GM19351 (cell line): ENCODE data around the gene ZFR.
"Not testable (repeated sequence)": the region's sequence is repeated elsewhere in the genome, so short reads cannot be mapped to it uniquely, and the experiment has no call there.

Source experiments
- ATAC-seq: cut with Tn5 transposase; IDR thresholded peaks from one replicate; pipeline ENCODE4 v1.9.1; 2021; ENCODE audit warnings: mild to moderate bottlenecking, moderate library complexity; ENCODE audit not compliant: unreplicated experiment

ZFR gene

DNA sequence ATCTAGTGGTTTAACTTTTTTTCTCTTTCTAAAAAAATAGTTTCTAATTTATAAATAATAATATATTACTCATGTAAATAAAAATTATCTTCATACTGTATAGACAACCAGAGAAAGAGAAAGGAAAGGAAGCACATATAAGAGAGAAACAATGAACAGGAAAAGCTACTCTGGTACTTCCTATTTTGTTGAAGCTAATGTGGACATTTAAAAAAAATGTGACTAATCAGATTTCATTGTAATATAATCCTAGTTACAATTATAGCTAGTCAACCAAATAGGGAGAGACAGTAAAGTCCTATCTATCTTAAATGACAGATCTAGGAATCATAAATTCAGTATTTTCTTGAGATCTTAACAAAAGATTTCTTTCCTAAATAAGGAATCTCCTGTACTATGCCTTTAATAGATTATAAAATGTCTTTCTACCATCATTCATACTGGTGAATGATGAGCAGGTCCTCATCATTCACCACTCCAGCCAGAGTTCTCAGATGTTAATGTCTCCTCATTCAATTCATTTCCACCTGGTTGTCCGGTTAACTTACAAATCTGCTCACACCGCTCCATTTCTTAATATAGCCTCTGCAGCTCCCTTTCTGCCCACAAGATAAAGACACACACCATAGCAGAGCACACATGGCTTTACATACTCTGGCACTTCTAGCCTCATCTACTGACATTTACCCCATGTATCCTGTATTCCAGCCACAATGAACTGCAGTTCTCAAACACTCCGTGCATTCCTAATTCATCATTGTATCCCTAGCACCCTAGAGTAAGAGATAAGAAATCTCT, 30.9 kb downstream of the ZFR start:
- ATAC-seq, result no peak

DNA sequence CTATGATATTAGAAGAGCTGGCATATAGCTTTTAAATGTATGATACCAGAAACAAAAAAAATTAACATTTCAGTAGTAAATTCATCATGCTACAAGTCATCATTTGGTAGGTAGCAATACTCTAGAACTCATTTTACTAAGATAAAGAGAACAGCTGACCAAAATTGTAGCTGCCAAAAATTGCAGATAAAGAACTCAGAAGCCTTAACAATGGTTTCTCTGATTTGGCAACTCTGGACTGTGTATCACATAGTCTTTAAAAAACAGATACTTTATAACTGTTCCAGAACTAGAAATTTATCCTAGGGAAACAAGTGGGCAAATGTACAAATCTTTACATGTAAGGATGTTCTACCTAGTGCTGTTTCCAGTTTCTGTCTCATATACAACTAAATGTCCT, 33.9 kb downstream of the ZFR start:
- no peak for ATAC-seq

DNA sequence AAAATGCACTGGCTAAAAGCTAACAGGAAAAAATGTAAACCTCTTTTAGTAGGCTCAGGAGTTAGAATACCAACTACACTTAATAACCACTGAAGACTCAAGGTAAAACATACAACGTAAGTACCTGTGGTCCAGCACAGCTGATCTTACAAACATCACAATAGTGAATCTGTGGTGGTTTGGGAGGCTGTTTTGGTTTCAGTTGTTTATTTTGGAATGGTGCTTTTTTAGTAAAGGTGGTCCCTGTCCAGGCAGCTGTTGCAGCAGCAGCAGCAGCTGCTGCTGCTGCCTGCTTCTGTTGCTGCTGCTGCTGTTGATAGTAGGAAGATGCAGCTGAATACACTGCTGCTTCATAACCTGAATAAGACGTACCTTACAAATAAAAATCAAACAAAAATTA, 37.9 kb downstream of the ZFR start:
- ATAC-seq, result peak; percentile 59

DNA sequence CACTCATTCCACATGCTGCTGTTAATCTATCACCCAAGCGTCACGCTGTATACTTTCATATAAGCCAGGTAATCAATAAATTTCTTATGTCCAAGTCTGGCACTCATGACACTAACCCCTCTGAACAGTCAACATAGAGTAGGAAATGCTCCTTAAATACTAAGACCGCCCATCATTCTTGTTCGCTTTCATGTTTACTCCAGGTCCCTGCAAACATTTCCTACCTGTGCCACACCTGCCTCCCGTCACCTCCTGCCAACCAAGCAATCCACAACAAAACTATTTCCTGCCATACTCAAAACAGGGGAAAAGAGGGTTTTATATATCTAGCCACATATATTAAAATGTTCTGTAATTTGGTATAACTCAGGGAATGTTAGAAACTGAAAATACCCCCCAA, 39.0 kb downstream of the ZFR start:
- no peak for ATAC-seq

DNA sequence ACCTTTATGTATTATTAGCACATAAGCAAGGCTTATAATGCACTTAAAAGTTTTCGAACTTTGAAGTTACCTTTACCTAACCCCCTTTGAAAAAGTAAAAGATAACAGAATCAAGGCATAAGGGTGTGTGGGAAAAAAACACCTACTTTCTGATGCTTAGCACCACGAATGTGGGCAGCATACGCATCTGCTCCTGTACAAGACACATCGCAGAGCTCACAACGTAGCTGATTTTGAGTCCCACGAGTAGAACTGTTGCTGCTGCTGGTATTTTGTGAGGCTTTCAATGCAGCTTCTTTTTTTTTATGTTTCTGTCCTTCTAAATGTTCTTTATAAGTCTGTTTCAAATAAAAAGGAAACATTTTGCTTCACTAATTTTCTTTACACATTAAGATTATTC, 40.8 kb downstream of the ZFR start:
- ATAC-seq, result no peak

DNA sequence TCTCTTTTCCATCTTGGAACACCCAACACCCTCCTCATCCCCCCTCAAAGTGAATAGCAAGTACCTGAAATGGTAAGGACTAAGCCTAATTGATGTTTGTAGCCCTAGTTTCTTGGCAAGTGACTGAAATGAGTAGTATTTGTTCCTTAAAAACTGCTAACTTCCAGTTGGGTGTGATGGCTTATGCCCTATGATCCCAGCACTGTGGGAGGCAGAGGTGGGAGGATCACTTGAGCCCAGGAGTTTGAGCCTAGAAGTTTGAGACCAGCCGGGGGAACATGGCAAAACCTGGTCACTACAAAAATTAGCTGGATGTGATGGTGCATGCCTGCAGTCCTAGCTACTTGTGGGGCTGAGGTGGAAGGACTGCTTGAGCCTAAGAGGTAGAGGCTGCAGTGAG, 44.1 kb downstream of the ZFR start:
- ATAC-seq, result no peak

DNA sequence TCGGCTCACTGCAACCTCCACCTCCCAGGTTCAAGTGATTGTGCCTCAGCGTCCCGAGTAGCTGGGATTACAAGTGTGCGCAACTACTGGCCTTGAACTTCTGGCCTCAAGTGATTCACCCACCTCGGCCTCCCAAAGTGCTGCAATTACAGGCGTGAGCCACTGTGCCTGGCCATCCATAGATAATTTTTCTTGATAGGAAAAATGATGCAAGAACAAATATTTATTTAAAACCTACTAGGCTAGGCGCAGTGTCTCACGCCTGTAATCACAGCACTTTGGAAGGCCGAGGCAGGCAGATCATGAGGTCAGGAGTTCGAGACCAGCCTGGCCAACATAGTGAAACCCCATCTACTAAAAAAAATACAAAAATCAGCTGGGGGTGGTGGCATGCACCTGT, 45.8 kb downstream of the ZFR start:
- ATAC-seq, result not testable (repeated sequence)

DNA sequence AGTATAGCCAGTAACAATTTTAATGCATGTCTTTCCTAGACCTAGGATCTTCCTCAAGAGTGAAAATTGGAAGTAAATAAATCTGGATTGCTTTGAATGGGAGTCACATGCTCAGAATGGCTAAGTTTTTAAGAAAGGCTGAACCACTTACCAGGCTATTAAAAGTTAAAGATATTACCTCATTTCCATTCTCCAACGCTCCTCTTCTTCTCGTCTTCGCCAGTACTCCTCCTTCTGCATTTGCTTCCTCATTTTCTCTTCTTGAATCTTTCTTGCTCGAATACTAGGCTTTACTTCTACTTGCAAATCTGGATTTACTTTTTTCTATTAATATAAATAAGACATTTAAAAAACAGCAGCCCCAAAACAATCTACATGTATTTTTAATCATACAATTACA, 49.6 kb downstream of the ZFR start:
- ATAC-seq, result no peak

DNA sequence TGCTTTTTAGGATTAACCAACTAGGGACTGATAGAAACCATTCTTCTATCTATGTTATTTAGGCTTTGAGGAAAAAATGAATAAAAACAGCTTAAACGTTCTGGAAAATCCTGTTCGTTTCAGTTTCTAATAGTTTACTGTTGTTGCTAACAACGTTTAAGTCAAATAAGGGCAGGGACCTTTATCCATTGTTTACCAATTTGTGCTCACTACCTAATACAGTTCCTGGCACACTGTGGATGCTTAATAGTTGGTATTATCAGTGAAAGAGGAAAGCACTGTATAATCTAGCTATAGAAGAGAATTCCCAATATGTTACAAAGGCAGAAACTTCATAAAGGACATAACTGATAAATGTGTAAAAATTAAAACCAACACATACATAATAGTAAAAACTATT, 52.5 kb downstream of the ZFR start:
- no peak for ATAC-seq

DNA sequence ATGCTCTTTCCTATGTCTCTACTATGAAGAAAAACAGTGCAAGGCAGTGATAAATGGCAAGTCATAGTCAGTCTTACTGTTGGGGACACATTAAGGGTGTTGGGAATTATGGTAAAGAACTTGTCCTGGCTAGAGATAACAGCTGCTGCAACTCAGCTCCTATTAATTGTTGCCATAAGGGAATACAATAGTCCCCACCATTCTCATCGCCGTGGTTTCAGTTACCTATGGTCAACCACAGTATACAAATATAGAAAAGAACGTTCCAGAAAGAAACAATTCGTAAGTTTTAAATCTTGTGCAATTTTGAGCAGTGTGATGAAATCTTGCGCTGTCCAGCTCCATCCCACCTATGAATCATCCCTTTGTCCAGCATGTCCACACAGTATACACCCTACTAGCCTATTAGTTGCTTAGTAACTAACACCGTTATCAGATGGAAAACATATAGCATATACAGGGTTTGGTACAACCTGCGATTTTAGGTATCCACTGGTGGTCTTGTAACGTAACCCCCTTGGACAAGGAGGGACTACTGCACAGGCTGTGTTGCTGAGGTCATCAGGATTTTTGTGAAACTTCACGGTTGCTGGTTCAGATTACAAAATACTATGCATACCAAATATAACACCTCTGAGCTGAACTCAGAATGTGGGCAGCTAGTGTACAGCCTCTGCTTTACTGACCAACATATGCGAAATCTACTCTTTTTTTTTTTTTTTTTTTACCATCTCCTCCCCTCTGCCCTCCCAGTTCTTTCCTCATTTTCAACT, 53.5 kb downstream of the ZFR start:
- no peak for ATAC-seq

DNA sequence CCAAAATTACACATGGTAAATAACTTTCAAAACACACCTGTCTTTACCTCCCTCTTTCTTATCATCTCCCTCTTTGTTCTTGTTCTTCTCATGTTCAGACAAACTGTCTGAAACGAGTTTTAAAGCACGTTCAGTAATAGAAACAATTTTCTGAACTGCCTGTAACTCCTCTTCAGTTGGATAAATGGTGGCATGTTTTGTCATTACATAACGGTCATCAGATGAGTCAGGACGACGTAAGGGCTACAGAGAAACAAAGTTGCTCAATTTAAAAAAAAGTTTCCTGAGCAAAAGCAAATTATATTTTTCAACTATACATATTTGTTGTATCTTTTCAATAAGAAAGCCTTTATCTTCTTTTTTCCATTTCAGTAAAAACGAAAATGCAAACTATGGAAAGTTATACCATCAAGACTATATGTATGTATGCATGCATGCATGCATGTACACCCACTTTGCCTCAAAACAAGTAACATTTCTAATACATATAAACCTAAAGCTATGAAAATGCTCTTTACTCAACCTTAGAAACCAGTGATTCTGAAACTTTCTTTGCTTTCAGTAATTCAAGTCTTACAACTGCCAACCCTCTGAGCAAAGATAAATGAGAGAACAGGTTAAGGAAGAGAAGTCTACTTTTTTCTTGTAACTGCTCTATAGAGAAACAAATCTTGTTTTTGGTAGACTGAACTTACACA, 56.0 kb downstream of the ZFR start:
- ATAC-seq, result no peak

DNA sequence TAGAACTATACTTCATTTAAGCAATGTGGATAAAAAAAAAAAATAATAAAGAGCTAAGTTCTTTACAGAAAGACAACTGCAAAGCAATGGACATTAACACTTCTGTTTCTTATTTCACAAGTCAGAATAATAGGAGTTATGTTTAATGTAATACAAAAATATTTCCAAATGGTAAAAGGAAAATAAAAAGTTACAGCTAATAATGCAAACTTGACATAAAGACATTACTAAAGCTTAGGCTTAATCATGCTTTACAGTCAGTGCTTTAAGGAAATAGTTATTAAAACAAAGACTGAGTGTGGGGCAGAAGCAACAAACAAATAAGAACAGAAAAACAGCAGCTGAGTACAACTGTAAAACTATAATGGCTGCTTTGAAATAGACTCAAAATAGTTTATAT, 56.7 kb downstream of the ZFR start:
- no peak for ATAC-seq

DNA sequence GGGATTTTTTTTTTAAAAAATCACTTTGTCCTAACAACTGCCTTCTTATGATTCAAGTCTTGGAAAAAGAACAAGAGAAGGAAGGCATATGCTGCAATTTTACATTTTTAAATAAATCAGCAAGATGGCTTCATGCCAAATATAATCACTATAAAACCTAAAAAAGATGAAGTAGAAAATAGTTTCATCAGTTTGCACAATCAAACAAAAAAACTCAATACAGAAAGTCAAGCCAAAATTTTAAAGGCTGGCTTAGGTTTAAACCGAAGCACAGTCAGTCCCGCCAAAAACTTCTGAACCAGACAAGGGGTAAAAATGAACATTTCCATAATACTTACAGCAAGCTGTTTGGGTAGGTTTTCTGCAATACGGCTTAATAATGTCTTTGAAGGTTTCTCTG, 57.3 kb downstream of the ZFR start:
- no peak for ATAC-seq

DNA sequence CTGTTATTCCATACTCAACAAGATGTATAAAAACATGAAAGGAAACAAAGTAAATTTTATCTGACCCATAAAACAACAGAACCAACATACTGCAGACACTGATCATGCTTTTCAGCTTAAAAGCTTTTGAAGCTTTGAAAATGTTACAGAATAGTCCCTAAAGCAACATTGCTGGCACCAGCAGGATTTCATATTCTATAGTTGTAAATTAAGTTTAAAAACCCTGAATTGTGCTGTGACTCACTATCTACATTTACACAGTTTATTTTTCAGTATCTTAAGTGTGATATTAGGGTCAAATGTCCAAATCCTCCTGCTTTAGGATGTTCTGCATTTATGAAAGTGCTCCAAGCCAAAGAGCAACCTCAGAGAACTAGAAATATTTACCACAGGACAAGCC, 59.9 kb downstream of the ZFR start:
- ATAC-seq, result no peak

DNA sequence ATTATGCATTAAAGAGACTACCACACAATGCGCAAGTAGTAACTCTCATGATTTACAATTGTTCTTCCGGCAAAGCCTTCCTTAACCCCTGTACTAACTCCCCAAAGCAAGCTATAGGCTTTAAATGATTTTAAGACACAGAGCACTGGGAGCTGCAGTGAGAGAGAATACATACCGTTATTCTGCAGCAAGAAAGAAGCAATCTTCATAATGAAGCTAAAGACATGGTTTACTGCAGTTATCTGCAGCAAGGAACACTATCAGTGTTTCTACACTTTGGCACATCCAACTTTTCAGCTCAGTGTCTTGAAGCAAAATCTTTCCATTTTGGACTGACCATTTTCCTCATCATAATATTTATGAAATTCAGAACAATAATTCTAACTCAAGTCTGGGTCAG, 61.0 kb downstream of the ZFR start:
- ATAC-seq, result no peak

DNA sequence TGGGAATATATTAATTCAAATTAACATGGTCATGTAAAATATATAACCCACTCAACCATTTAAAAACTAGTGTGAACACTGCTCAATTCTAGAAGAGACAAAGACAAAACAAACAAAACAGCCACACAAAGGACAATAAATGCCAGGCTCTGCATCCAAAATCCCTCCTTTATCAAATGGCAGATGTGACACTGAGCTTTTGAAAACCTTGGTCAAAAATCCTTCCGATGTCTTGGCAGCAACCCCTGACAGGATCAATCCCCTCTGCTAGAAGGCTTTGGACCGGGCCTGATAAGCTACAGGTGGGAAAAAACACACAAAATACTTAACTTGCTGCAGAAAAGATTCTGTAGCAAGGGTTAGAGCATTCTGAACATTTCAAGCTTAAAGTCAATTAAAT, 61.5 kb downstream of the ZFR start:
- ATAC-seq, result no peak

DNA sequence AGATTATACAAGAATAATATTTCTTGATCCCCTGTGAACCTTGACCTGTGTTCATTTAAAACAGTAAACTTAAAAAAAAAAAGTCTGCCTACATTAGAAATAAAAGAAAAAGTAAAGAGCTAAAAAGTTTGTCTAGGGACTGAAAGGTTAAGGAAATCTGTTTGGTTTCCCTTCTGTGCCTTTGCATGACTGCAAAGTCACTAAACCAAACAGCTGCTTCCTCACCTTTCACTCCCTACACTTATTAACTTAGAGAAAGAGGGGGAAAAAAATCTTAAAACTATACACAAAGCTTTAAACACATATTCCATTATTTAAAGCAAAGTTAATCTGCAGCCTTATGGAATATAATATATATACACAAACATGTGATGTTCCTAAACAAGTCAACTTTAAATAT, 65.1 kb downstream of the ZFR start:
- ATAC-seq, result no peak

DNA sequence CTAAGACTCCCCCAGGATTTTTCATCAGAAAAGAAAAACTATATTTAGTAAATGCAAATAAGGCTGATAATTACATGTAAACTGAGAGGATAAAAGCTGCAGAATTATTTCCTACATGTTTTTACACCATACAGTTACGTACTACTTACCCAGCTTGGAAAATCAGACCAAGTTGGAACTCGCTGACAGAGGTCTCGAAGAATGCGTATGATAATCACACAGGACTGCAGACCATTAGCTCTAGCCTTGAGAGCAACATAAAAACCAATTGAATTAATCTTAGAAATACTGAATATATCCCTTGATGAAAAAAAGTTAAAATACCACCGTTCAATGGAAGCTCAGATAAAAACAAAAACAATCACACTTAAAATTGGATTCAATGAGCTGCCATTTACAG, 65.6 kb downstream of the ZFR start:
- ATAC-seq, result no peak

DNA sequence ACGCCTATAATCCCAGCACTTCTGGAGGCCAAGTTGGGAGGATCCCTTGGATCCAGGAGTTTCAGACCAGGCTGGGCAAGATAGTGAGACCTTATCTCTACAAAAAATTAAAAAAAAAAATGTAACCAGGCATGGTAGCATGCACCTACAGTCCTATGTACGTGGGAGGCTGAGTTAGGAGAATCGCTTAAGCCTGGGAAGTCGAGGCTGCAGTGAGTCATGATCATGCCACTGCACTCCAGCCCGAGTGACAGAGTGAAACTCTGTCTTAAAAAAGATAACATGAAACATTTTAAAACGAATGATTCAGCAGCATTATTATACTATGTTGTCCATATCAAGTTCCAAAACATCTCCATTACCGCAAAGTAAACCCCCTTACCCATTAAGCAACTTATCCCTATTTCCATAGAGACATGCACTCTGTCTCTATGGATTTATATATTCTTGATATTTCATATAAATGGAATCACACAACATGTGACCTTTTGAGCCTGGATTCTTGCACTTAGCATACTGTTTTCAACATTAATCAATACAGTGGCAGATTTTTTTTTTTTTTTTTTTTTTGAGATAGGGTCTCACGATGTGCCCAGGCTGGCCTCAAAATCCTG, 74.9 kb downstream of the ZFR start:
- ATAC-seq, result no peak

DNA sequence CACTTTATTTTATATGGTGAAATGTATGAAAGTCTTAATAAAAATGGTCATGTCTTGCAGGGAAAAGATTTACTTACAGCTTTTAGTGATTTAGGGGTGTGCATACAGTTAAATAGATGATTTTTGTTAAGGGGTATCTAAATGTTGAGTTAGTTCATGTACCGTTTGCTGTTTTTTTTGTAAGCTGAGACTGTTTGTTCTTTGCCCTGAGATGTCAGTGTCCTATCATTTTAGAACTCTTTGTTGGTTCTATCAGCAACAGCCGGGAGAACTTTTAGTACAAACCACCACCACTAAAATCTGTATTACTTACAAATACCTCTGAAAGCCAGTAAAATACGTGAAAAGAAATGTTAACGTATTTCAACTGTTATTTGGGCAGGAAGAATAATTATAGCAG, 75.5 kb downstream of the ZFR start:
- ATAC-seq, result no peak

DNA sequence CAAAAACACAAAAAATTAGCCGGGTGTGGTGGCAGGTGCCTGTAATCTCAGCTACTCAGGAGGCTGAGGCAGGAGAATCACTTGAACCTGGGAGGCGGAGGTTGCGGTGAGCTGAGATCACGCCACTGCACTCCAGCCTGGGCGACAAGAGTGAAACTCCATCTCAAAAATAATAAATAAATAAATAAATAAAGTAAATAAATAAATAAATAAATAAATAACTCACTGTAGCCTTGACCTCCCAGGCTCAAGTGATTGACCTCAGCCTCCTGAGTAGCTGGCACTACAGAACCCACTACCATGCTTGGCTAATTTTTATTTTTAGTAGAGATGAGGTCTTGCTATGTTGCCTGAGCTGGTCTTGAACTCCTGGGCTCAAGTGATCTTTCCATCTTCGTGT, 77.3 kb downstream of the ZFR start:
- not testable (repeated sequence) for ATAC-seq

DNA sequence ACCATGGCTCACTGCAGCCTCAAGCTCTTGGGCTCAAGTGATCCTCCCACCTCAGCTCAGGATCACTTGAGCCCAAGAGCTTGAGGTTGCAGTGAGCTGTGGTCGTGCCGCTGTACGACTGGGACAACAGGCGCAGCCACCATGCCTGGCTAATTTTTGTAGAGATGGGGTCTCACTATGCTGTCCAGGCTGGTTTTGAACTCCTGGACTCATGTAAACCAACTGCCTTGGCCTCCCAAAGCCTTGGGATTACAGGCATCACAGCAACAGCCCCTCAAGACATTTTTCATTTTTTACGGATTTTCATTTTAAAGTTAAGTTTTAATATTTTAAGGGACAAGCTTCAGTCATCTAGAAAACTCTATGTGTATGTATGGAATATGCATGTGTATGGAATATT, 78.9 kb downstream of the ZFR start:
- ATAC-seq, result no peak
